H7 (cell line): ENCODE results near the gene APOA4. TPM values are rescaled to one million over a fixed set of nuclear protein-coding genes. Genes with fewer than 3 reads are reported as not detected.
"Not testable (repeated sequence)": the region's sequence is repeated elsewhere in the genome, so short reads cannot be mapped to it uniquely, and the experiment has no call there.

Source experiments
- DNase-seq: peaks from one replicate; pipeline ENCODE4 v3.0.0; 2012
- H3K27me3 ChIP-seq: 2 replicates; pipeline ENCODE4 v1.6.0; 2011; ENCODE audit warnings: mild to moderate bottlenecking, low read length; ENCODE audit not compliant: control insufficient read depth, insufficient read depth
- H3K36me3 ChIP-seq: replicated peaks from 2 replicates; pipeline ENCODE4 v1.5.1; 2011; ENCODE audit warnings: low read length; ENCODE audit not compliant: control insufficient read depth, insufficient read depth
- H3K4me3 ChIP-seq: 2 replicates; pipeline ENCODE4 v1.5.1; 2011; ENCODE audit warnings: low read depth, mild to moderate bottlenecking, control low read depth, low read length, moderate library complexity; ENCODE audit not compliant: insufficient read depth
- total RNA-seq: library from RNA; depleted of rRNA; stranded (reverse); fragments of >200 nt; shearing (Covaris generic); gene quantifications from 2 replicates; pipeline ENCODE4 v1.2.3, GENCODE V29; 2014

The APOA4 gene
- total RNA-seq, 1 experiment from 2014 or later: not detected

GRCh38 chr11:116838321-116839084 is 15.4 kb upstream of the APOA4 start:
- Histone ChIP-seq H3K4me3 (no peak overlapping the region), H3K27me3 (peaks cover 3% of the 10 kb centered on the region; the same call in 1 of the 2 replicates), H3K36me3 (peaks cover under 1% of the 10 kb centered on the region; the same call in 1 of the 2 replicates)
- no peak for DNase-seq

GRCh38 chr11:116837231-116838091 is 14.4 kb upstream of the APOA4 start, which contains the start of gene APOA1:
Gene APOA1 (minus strand): TSS chr11:116837622. CDS start chr11:116837387, 235 bp downstream.
- DNase-seq: peak; percentile 60
- no peak within 1 kb of the TSS for H3K4me3 ChIP-seq
- H3K27me3 ChIP-seq: peaks cover 3% of the 10 kb centered on the region; the same call in 1 of the 2 replicates
- no peaks in the 10 kb centered on the region for H3K36me3 ChIP-seq

- peaks cover 3% of the 10 kb centered on the region; the same call in 1 of the 2 replicates for H3K27me3 ChIP-seq
- H3K4me3 ChIP-seq: no peak overlapping the region
These were observed 13.5 kb upstream of the APOA4 start for GRCh38 chr11:116836632-116836991.

GRCh38 chr11:116835791-116836631 is 12.9 kb upstream of the APOA4 start:
- peaks cover 3% of the 10 kb centered on the region; the same call in 1 of the 2 replicates for H3K27me3 ChIP-seq
- DNase-seq: peak; percentile 93
- no peaks in the 10 kb centered on the region for H3K36me3 ChIP-seq
- H3K4me3 ChIP-seq: peak overlapping the region; percentile 54

More at GRCh38 chr11:116836632-116836991, 13.5 kb upstream of the APOA4 start:
- DNase-seq: no peak
- no peaks in the 10 kb centered on the region for H3K36me3 ChIP-seq

GRCh38 chr11:116835042-116835772 is 12.1 kb upstream of the APOA4 start:
- peak; percentile 74 for DNase-seq
- peaks cover 3% of the 10 kb centered on the region; the same call in 1 of the 2 replicates for H3K27me3 ChIP-seq

GRCh38 chr11:116834535-116835041 is 11.5 kb upstream of the APOA4 start:
- not testable (repeated sequence) for H3K27me3 ChIP-seq, H3K4me3 ChIP-seq, H3K36me3 ChIP-seq, DNase-seq

More at GRCh38 chr11:116835042-116835772, 12.1 kb upstream of the APOA4 start:
- peak overlapping the region; percentile 54 for H3K4me3 ChIP-seq
- H3K36me3 ChIP-seq: no peaks in the 10 kb centered on the region

- peaks cover 3% of the 10 kb centered on the region; the same call in 1 of the 2 replicates for H3K27me3 ChIP-seq
- no peak for DNase-seq
- H3K4me3 ChIP-seq: no peak overlapping the region
- no peaks in the 10 kb centered on the region for H3K36me3 ChIP-seq
These were observed 10.9 kb upstream of the APOA4 start for GRCh38 chr11:116833816-116834534.

GRCh38 chr11:116833491-116833815 is 10.3 kb upstream of the APOA4 start:
- Histone ChIP-seq H3K4me3 (no peak overlapping the region), H3K27me3 (peaks cover 3% of the 10 kb centered on the region; the same call in 1 of the 2 replicates), H3K36me3 (no peaks in the 10 kb centered on the region)
- no peak for DNase-seq

- no peak for DNase-seq
- peaks cover 3% of the 10 kb centered on the region; the same call in 1 of the 2 replicates for H3K27me3 ChIP-seq
- no peaks in the 10 kb centered on the region for H3K36me3 ChIP-seq
- H3K4me3 ChIP-seq: no peak overlapping the region
These were observed 9.5 kb upstream of the APOA4 start for GRCh38 chr11:116832350-116833290.

GRCh38 chr11:116831790-116832349 is 8.8 kb upstream of the APOA4 start:
- Histone ChIP-seq H3K36me3 (no peaks in the 10 kb centered on the region), H3K4me3 (no peak overlapping the region), H3K27me3 (peaks cover 3% of the 10 kb centered on the region; the same call in 1 of the 2 replicates)
- DNase-seq: no peak

GRCh38 chr11:116830184-116830912 is 7.2 kb upstream of the APOA4 start:
- Histone ChIP-seq H3K36me3 (no peaks in the 10 kb centered on the region), H3K27me3 (peaks cover 2% of the 10 kb centered on the region; the same call in 1 of the 2 replicates)

More at GRCh38 chr11:116830184-116830912, 7.2 kb upstream of the APOA4 start:
- peak; percentile 22 for DNase-seq
- no peak overlapping the region for H3K4me3 ChIP-seq
